Nephron (organoid): Measurements from ENCODE around the gene PDHB.

Experiments
- H3K27ac Mint-ChIP-seq, 3 experiments: 2 replicates each; pipeline ENCODE4 v1.8.0; 2020; ENCODE audit warnings: mixed read lengths in 3 of 3, mild to moderate bottlenecking in 2 of 3, moderate library complexity in 1 of 3
- H3K27me3 Mint-ChIP-seq: 2 replicates; pipeline ENCODE4 v1.8.0; 2021; ENCODE audit warnings: low read depth, mild to moderate bottlenecking, moderate library complexity, mixed read lengths
- H3K36me3 Mint-ChIP-seq: 2 replicates; pipeline ENCODE4 v1.8.0; 2020; ENCODE audit warnings: low read depth, mixed read lengths
- H3K4me1 Mint-ChIP-seq: 2 replicates; pipeline ENCODE4 v1.8.0; 2020; ENCODE audit warnings: mixed read lengths
- H3K4me3 Mint-ChIP-seq, 3 experiments: 2 replicates each; pipeline ENCODE4 v1.8.0; 2020; ENCODE audit warnings: mild to moderate bottlenecking in 3 of 3, mixed read lengths in 3 of 3, moderate library complexity in 2 of 3
- H3K9me3 Mint-ChIP-seq: 2 replicates; pipeline ENCODE4 v1.8.0; 2020; ENCODE audit warnings: mixed read lengths
- TF ChIP-seq, protein P1 (sequence below), 3 experiments: fragments of 200-600 bp; sonication (generic); IDR thresholded peaks; one replicate each; pipeline ENCODE4 v1.5.0; 2021; ENCODE audit warnings: antibody characterized with exemption in 3 of 3; ENCODE audit not compliant: unreplicated experiment in 3 of 3

Gene PDHB

DNA sequence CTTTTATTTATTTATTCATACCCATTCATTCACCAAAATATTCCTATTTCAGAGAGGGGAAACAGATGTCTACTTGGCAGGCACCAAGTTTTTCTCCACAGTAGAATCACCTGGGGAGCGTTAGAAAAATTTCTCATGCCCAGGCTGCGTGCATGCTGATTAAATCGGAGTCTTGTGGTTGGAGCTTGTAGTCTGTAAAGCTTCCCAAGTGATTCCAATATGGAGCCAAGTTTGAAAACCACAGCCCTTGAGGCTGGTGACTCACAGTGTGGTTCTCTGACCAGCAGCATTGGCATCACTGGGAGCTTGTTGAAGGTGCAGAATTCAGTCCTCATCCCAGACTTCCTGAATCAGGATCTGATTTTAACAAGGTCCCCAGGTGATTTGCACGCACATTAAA lies 49.7 kb downstream of the PDHB start:
- Mint-ChIP-seq H3K9me3 (no peaks in the 10 kb centered on the region), H3K27ac (no peak overlapping the region), H3K36me3 (no peaks in the 10 kb centered on the region), H3K27me3 (no peaks in the 10 kb centered on the region), H3K4me3 (no peak overlapping the region), H3K4me1 (peaks cover 25% of the 10 kb centered on the region)
- TF ChIP-seq, protein P1, sequence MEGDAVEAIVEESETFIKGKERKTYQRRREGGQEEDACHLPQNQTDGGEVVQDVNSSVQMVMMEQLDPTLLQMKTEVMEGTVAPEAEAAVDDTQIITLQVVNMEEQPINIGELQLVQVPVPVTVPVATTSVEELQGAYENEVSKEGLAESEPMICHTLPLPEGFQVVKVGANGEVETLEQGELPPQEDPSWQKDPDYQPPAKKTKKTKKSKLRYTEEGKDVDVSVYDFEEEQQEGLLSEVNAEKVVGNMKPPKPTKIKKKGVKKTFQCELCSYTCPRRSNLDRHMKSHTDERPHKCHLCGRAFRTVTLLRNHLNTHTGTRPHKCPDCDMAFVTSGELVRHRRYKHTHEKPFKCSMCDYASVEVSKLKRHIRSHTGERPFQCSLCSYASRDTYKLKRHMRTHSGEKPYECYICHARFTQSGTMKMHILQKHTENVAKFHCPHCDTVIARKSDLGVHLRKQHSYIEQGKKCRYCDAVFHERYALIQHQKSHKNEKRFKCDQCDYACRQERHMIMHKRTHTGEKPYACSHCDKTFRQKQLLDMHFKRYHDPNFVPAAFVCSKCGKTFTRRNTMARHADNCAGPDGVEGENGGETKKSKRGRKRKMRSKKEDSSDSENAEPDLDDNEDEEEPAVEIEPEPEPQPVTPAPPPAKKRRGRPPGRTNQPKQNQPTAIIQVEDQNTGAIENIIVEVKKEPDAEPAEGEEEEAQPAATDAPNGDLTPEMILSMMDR (IDR thresholded peaks at IDR 0.05; ENCODE audit: unreplicated experiment in 3 of 3) = no peak

- no peaks in the 10 kb centered on the region for H3K27me3 Mint-ChIP-seq
- H3K4me1 Mint-ChIP-seq = peaks cover 20% of the 10 kb centered on the region
- H3K4me3 Mint-ChIP-seq = no peak overlapping the region
- TF ChIP-seq, protein P1 (IDR thresholded peaks at IDR 0.05; ENCODE audit: unreplicated experiment in 3 of 3) = no peak
- no peaks in the 10 kb centered on the region for H3K36me3 Mint-ChIP-seq
- H3K9me3 Mint-ChIP-seq = no peaks in the 10 kb centered on the region
- H3K27ac Mint-ChIP-seq = no peak overlapping the region
Observed at GRCh38 chr3:58383476-58383875, 50.2 kb downstream of the PDHB start.

GRCh38 chr3:58379351-58380073 lies 54.1 kb downstream of the PDHB start:
- Mint-ChIP-seq H3K36me3 (no peaks in the 10 kb centered on the region), H3K4me3 (no peak overlapping the region), H3K27me3 (no peaks in the 10 kb centered on the region), H3K27ac (no peak overlapping the region), H3K4me1 (peaks cover 11% of the 10 kb centered on the region), H3K9me3 (no peaks in the 10 kb centered on the region)
- TF ChIP-seq, protein P1 (IDR thresholded peaks at IDR 0.05; ENCODE audit: unreplicated experiment in 3 of 3) = no peak

GRCh38 chr3:58377750-58378149 lies 55.9 kb downstream of the PDHB start:
- Mint-ChIP-seq H3K9me3 (no peaks in the 10 kb centered on the region), H3K4me1 (peaks cover 14% of the 10 kb centered on the region), H3K36me3 (no peaks in the 10 kb centered on the region), H3K4me3 (no peak overlapping the region), H3K27me3 (peaks cover 3% of the 10 kb centered on the region), H3K27ac (no peak overlapping the region)
- TF ChIP-seq, protein P1 (IDR thresholded peaks at IDR 0.05; ENCODE audit: unreplicated experiment in 3 of 3) = no peak
